Mesenchymal stem cell (in vitro differentiated cells and primary cell): ENCODE data around the gene HNMT.

Experiments used
- DNase-seq: peaks from one replicate; pipeline ENCODE4 v3.0.0-alpha.2; 2013
- H2AFZ ChIP-seq: one replicate; pipeline ENCODE4 v1.6.1; 2013; ENCODE audit warnings: low read depth, mild to moderate bottlenecking, control low read depth, inconsistent platforms, low read length, moderate library complexity
- H2AK5ac ChIP-seq: 2 replicates; pipeline ENCODE4 v1.6.1; 2013; ENCODE audit warnings: low read length, moderate library complexity, mild to moderate bottlenecking, inconsistent platforms; ENCODE audit not compliant: severe bottlenecking
- H2BK120ac ChIP-seq: one replicate; pipeline ENCODE4 v1.6.1; 2013; ENCODE audit warnings: low read depth, mild to moderate bottlenecking, inconsistent platforms, low read length, moderate library complexity
- H2BK12ac ChIP-seq, 2 experiments: one replicate each; pipeline ENCODE4 v1.6.1; 2013; ENCODE audit warnings: inconsistent platforms in 2 of 2, low read length in 2 of 2, mild to moderate bottlenecking in 2 of 2, moderate library complexity in 2 of 2, control low read depth in 1 of 2
- H2BK15ac ChIP-seq: one replicate; pipeline ENCODE4 v1.6.1; 2013; ENCODE audit warnings: mild to moderate bottlenecking, low read depth, inconsistent platforms; ENCODE audit not compliant: poor library complexity, severe bottlenecking
- H2BK5ac ChIP-seq: 2 replicates; pipeline ENCODE4 v1.6.1; 2013; ENCODE audit warnings: low read depth, mild to moderate bottlenecking, low read length, control low read depth, inconsistent platforms; ENCODE audit not compliant: poor library complexity, severe bottlenecking
- H3K14ac ChIP-seq, 2 experiments: one replicate each; pipeline ENCODE4 v1.6.1; 2013; ENCODE audit warnings: inconsistent platforms in 2 of 2, low read length in 2 of 2, control low read depth in 1 of 2, mild to moderate bottlenecking in 1 of 2, moderate library complexity in 1 of 2
- H3K18ac ChIP-seq, 2 experiments: one replicate each; pipeline ENCODE4 v1.6.1; 2013; ENCODE audit warnings: inconsistent platforms in 2 of 2, low read length in 2 of 2, control low read depth in 1 of 2, low read depth in 1 of 2, mild to moderate bottlenecking in 1 of 2
- H3K23ac ChIP-seq, 2 experiments: one replicate each; pipeline ENCODE4 v1.6.1; 2013; ENCODE audit warnings: inconsistent platforms in 2 of 2, low read length in 2 of 2, mild to moderate bottlenecking in 2 of 2, moderate library complexity in 2 of 2, control low read depth in 1 of 2
- H3K27ac ChIP-seq: 2 replicates; pipeline ENCODE4 v1.5.1; 2013; ENCODE audit warnings: mild to moderate bottlenecking, moderate library complexity, low read length, control low read depth, inconsistent platforms; ENCODE audit not compliant: poor library complexity, severe bottlenecking
- H3K27me3 ChIP-seq, 2 experiments: 2 replicates each; pipeline versions ENCODE4 v1.6.1 to v1.7.0; 2013; ENCODE audit warnings: low read length in 2 of 2, mild to moderate bottlenecking in 2 of 2, moderate library complexity in 2 of 2, control low read depth in 1 of 2, inconsistent platforms in 1 of 2; ENCODE audit not compliant: control insufficient read depth in 1 of 2, insufficient read depth in 1 of 2
- H3K36me3 ChIP-seq, 2 experiments: 2 replicates each; pipeline versions ENCODE4 v1.6.1 to v1.7.0; 2013; ENCODE audit warnings: low read length in 2 of 2, control low read depth in 1 of 2, inconsistent platforms in 1 of 2, low read depth in 1 of 2, mild to moderate bottlenecking in 1 of 2; ENCODE audit not compliant: insufficient read depth in 2 of 2, control insufficient read depth in 1 of 2
- H3K4ac ChIP-seq, 2 experiments: one replicate each; pipeline ENCODE4 v1.6.1; 2013; ENCODE audit warnings: inconsistent platforms in 2 of 2, low read length in 2 of 2, mild to moderate bottlenecking in 2 of 2, moderate library complexity in 2 of 2, control low read depth in 1 of 2, low read depth in 1 of 2
- H3K4me1 ChIP-seq: 2 replicates; pipeline ENCODE4 v1.6.1; 2013; ENCODE audit warnings: low read depth, low read length, control low read depth; ENCODE audit not compliant: control insufficient read depth, insufficient read depth
- H3K4me2 ChIP-seq: 2 replicates; pipeline ENCODE4 v1.6.1; 2013; ENCODE audit warnings: low read length, mild to moderate bottlenecking, inconsistent platforms; ENCODE audit not compliant: poor library complexity, severe bottlenecking
- H3K4me3 ChIP-seq, 2 experiments: 2 replicates each; pipeline versions ENCODE4 v1.5.1 to v1.7.0; 2013; ENCODE audit warnings: low read length in 2 of 2, mild to moderate bottlenecking in 2 of 2, control low read depth in 1 of 2, low read depth in 1 of 2; ENCODE audit not compliant: insufficient read depth in 1 of 2
- H3K79me1 ChIP-seq: replicated peaks from 2 replicates; pipeline ENCODE4 v1.6.1; 2013; ENCODE audit warnings: mild to moderate bottlenecking, control low read depth, low read length, inconsistent platforms; ENCODE audit not compliant: poor library complexity, severe bottlenecking
- H3K9ac ChIP-seq: 2 replicates; pipeline ENCODE4 v1.7.0; 2013; ENCODE audit warnings: mild to moderate bottlenecking, low read length, moderate library complexity
- H3K9me3 ChIP-seq: 2 replicates; pipeline ENCODE4 v1.7.0; 2013; ENCODE audit warnings: mild to moderate bottlenecking, low read length; ENCODE audit not compliant: control insufficient read depth
- H4K8ac ChIP-seq: one replicate; pipeline ENCODE4 v1.6.1; 2013; ENCODE audit warnings: inconsistent platforms, mild to moderate bottlenecking, low read length, moderate library complexity
- H4K91ac ChIP-seq: one replicate; pipeline ENCODE4 v1.6.1; 2013; ENCODE audit warnings: mild to moderate bottlenecking, low read length, inconsistent platforms
- WGBS: methylation state at CpG from one replicate; pipeline ENCODE4 v1.1.7; 2013; ENCODE audit warnings: mixed read lengths; 5-methylcytosine and 5-hydroxymethylcytosine counted together

HNMT gene

GRCh38 chr2:137930146-137930545 is 34.1 kb upstream of the HNMT start:
- no peaks in the 10 kb centered on the region for H3K79me1 ChIP-seq
- no peaks in the 10 kb centered on the region for H3K27me3 ChIP-seq
- peak overlapping the region; percentile 93 for H3K27ac ChIP-seq
- no peak overlapping the region for H2BK15ac ChIP-seq
- H3K4me3 ChIP-seq, result no peak overlapping the region
- no peak overlapping the region for H2BK120ac ChIP-seq
- H4K8ac ChIP-seq, result no peak overlapping the region
- H3K4ac ChIP-seq, result no peak overlapping the region
- H3K18ac ChIP-seq, result no peak overlapping the region
- no peaks in the 10 kb centered on the region for H3K9me3 ChIP-seq
- H3K4me1 ChIP-seq, result peaks cover 1% of the 10 kb centered on the region
- no peak overlapping the region for H3K9ac ChIP-seq
- no peak overlapping the region for H2BK12ac ChIP-seq
- H4K91ac ChIP-seq, result no peak overlapping the region
- H2AFZ ChIP-seq, result no peak overlapping the region
- no peak overlapping the region for H3K4me2 ChIP-seq
- no peak overlapping the region for H2AK5ac ChIP-seq
- no peaks in the 10 kb centered on the region for H3K36me3 ChIP-seq
- no CpG with 5 or more reads among the region's 3 CpGs for WGBS
- H3K14ac ChIP-seq, result no peak overlapping the region
- no peak overlapping the region for H3K23ac ChIP-seq
- peak; percentile 40 for DNase-seq
- H2BK5ac ChIP-seq, result no peak overlapping the region

GRCh38 chr2:137935591-137935990 is 28.7 kb upstream of the HNMT start:
- no peak overlapping the region for H2BK15ac ChIP-seq
- no peak overlapping the region for H3K4me2 ChIP-seq
- no peaks in the 10 kb centered on the region for H3K27me3 ChIP-seq
- H3K4me1 ChIP-seq, result peaks cover 2% of the 10 kb centered on the region
- H3K14ac ChIP-seq, result no peak overlapping the region
- H3K4me3 ChIP-seq, result no peak overlapping the region
- no peak overlapping the region for H2AK5ac ChIP-seq
- H2BK12ac ChIP-seq, result no peak overlapping the region
- WGBS, result no CpG with 5 or more reads among the region's 1 CpG
- peak overlapping the region in 1 of 2 experiments; percentile 40 for H3K18ac ChIP-seq
- H4K8ac ChIP-seq, result no peak overlapping the region
- DNase-seq, result peak; percentile 48
- no peak overlapping the region for H2BK5ac ChIP-seq
- H3K79me1 ChIP-seq, result no peaks in the 10 kb centered on the region
- H3K4ac ChIP-seq, result no peak overlapping the region
- H2AFZ ChIP-seq, result no peak overlapping the region
- no peaks in the 10 kb centered on the region for H3K36me3 ChIP-seq
- no peak overlapping the region for H2BK120ac ChIP-seq
- H3K9ac ChIP-seq, result no peak overlapping the region
- no peak overlapping the region for H3K27ac ChIP-seq
- H3K23ac ChIP-seq, result no peak overlapping the region
- no peak overlapping the region for H4K91ac ChIP-seq
- H3K9me3 ChIP-seq, result no peaks in the 10 kb centered on the region

- Histone ChIP-seq H3K9me3 (no peaks in the 10 kb centered on the region), H2BK15ac (no peak overlapping the region), H2AFZ (no peak overlapping the region), H3K23ac (no peak overlapping the region), H3K9ac (no peak overlapping the region), H2BK5ac (no peak overlapping the region), H3K14ac (no peak overlapping the region), H4K91ac (no peak overlapping the region), H2AK5ac (no peak overlapping the region), H3K27me3 (no peaks in the 10 kb centered on the region), H3K27ac (no peak overlapping the region), H3K4ac (no peak overlapping the region), H2BK120ac (no peak overlapping the region), H3K4me1 (peaks cover 4% of the 10 kb centered on the region), H3K4me3 (no peak overlapping the region), H2BK12ac (peak overlapping the region in 1 of 2 experiments; percentile 91), H3K4me2 (no peak overlapping the region), H3K36me3 (no peaks in the 10 kb centered on the region), H3K18ac (peak overlapping the region; percentile 13 to 28), H4K8ac (no peak overlapping the region), H3K79me1 (no peaks in the 10 kb centered on the region)
- no peak for DNase-seq
- WGBS, result 92% methylated on average over 2 of the region's 4 CpGs
Observed at GRCh38 chr2:137937246-137937645, 27.0 kb upstream of the HNMT start.

- Histone ChIP-seq H3K4me1 (peaks cover 4% of the 10 kb centered on the region), H3K4me3 (no peak overlapping the region), H2BK15ac (no peak overlapping the region), H4K91ac (peak overlapping the region; percentile 25), H3K4ac (peak overlapping the region in 1 of 2 experiments; percentile 32), H2BK12ac (peak overlapping the region; percentile 18 to 75), H3K14ac (no peak overlapping the region), H3K4me2 (no peak overlapping the region), H3K27ac (no peak overlapping the region), H3K9ac (no peak overlapping the region), H3K18ac (peak overlapping the region; percentile 28 to 69), H2AFZ (no peak overlapping the region), H2BK5ac (no peak overlapping the region), H3K27me3 (no peaks in the 10 kb centered on the region), H2AK5ac (no peak overlapping the region), H4K8ac (peak overlapping the region; percentile 63), H3K9me3 (no peaks in the 10 kb centered on the region), H3K36me3 (no peaks in the 10 kb centered on the region), H3K23ac (no peak overlapping the region), H3K79me1 (no peaks in the 10 kb centered on the region), H2BK120ac (no peak overlapping the region)
- no peak for DNase-seq
- 75% methylated on average over 2 of the region's 3 CpGs for WGBS
Observed at GRCh38 chr2:137937778-137938177, 26.5 kb upstream of the HNMT start.
